Fibroblast of peridontal ligament (primary cell): ENCODE data around the gene FLT3LG.
"Not testable (repeated sequence)": the region's sequence is repeated elsewhere in the genome, so short reads cannot be mapped to it uniquely, and the experiment has no call there.

Experiments
- DNase-seq: peaks from one replicate; pipeline ENCODE4 v3.0.0-alpha.2; 2010; ENCODE audit errors: extremely low read depth

Gene FLT3LG

DNA sequence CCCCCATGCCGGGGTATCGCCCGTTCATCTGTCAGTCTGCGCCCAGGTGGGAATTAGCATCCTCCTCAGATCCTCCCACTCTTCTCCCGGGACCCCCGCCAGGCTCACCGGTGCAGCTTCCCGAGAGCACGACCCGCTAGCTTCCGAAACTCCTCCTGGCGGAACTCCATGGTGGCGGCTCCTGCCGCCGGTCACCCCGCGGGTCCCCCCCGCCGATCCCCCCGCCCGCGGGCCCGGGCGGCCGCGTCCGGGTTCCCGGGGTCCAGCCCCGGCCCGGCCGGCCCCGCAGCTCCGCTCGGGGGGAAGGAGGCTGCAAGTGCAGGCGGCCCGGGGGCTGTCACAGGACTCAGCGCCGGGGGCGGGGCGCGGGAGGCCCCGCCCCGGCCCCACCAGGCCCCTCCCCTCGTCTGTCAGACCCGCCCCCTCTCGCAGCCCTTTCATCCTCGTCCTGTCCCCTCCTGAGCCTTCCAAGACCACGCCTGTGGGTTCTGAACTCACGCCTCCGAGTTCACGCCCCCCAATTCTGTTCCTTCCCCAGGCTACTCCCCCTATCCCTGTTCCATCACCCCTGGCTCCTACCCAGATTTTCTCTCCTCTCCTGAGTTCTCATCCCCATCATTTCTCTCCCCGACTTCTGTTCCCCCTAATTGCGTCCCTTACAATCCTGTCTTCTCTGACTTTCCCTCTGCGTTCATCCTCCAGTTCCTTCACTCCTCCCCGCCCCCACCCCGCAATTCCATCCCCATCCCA is 32.6 kb upstream of the FLT3LG start, which contains the start of gene SLC17A7:
Gene SLC17A7, minus strand, starts transcription at position 318 of the 750 bp plus-strand sequence. Its CDS starts 148 bp downstream, at position 170.
- DNase-seq: no peak

DNA sequence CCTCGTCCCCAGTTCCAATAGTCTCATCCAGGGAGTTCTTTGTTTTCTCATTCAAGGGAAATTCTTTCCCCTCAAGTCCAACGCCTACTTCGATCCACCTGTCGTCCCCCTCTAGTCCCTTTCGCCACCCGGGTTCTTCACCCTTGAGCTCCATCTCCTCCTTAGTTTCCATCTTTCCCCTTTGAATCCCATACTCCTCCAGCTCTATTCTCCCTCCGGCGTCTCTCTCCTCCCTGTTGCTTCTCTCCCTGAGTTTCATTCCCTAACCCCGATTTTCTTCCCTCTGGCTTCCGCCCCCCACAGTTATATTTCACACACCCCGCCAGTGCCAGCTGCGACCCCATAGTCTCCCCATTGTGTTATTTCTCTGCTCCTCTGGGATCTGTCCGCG is 32.1 kb upstream of the FLT3LG start:
- no peak for DNase-seq

DNA sequence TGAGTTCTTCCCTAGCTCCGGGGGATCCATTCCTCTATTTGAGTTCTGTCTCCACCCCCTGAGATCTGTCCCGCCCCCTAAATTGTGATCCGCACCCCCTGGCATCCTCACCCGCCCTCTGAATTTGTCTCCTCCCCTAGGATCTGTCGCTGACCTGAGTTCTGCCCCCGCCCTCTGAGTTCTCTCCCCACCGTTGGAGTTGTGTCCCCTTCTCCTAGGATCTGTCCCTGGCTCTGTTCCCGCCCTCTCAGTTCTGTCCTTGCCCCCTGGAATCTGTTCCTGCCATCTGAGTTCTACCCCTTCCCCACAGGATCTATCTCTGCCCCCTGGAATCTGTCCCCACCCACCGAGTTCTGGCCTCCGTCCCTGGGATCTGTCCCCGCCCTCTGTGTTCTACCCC is 31.7 kb upstream of the FLT3LG start:
- no peak for DNase-seq

DNA sequence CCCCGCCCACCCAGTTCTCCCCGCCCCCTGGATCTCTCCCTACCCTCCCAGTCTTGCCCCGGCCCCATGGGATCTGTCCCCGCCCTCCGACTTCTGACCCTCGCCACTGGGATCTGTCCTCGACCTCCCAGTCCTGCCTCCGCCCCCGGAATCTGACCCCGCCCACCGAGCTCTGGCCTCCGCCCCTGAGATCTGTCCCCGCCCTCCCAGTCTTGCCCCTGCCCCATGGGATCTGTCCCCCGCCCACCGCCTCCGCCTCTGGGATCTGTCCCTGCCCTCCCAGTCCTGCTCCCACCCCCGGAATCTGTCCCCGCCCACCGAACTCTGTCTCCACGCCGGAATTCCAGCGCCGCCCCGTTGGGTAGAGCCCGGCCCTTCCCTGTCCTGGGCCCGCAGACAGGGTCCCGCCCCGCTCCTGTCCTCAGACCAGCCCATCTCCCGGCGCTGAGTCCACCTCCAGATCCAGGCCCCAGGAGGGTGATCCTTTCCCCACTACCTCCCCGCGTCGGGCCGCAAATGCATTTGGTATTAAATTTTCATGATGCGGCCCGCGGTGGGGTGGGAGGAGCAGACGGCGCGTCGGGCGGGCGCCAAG is 31.1 kb upstream of the FLT3LG start:
- DNase-seq: peak; percentile 64

DNA sequence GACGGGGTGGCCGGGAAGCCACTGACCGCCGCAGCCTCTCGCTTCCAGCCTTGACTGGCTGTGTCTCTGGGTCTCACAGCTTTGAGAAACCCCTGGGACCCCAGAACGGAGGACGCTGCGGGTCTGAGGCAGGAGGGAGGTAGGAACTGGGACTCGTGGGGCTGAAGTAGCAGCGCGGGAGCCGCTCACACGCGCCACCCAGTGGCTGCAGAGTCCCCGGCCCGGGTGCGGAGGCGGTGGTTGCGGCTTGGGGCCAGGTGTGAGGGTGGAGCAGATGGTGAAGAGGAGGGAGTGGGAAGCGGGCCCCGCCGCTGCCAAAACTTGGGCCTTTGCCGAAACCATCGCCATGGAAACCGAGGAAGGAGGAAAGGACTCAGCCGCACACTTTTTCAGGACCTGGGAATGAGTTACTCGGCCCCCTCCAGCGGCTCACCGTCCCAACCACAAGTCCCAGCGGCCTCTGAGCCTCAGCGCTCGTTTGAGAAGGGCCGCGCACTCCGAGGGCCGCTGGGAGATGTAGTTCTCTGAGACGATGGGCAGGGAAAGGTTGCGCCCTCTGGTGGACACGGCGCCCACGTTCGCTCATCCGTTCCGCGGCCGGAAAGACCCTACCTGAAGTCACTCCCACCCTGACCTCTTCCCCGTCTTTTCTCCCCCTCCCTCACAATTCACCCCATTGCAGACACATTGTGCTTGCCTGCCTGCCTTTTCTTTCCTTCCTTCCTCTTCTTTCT is 30.5 kb upstream of the FLT3LG start:
- peak; percentile 92 for DNase-seq

DNA sequence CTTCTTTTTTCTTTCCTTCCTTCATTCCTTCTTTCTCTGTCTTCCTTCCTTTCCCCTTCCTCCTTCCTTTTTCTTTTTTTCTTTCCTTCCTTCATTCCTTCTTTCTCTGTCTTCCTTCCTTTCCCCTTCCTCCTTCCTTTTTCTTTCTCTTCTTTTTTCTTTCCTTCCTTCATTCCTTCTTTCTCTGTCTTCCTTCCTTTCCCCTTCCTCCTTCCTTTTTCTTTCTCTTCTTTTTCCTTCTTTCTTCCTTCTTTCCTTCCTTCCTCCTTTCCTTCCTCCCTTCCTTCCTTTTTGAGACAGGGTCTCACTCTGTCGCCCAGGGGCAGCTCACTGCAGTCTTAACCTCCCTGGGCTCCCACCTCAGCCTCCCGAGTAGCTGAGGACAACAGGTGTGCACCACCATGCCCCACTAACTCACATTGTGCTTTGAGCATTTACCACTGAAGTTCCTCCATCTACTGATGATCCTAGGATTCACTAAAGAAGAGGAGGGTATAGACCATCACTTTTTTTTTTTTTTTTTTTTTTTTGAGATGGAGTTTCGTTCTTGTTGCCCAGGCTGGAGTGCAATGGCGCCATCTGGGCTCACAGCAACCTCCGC is 29.8 kb upstream of the FLT3LG start:
- DNase-seq: not testable (repeated sequence)

DNA sequence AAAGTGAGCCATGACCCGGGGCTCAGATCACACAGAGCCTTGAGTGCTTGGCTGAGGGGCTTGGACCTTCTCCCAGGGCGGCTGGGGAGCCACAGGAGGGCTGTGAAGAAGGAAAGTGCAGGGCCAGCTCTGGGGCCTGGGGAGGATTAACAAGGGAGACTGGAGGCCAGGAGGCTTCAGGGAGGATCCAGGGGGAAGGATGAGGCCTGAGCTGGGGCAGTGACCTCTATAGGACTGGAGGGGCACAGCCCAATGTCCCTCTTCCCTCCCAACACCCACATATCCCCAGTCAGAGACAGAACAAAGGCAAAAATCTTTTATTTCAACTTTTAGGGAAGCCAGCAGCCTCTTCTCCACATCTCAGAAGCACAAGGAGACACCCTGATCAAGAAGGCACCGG is 28.0 kb upstream of the FLT3LG start:
- no peak for DNase-seq

DNA sequence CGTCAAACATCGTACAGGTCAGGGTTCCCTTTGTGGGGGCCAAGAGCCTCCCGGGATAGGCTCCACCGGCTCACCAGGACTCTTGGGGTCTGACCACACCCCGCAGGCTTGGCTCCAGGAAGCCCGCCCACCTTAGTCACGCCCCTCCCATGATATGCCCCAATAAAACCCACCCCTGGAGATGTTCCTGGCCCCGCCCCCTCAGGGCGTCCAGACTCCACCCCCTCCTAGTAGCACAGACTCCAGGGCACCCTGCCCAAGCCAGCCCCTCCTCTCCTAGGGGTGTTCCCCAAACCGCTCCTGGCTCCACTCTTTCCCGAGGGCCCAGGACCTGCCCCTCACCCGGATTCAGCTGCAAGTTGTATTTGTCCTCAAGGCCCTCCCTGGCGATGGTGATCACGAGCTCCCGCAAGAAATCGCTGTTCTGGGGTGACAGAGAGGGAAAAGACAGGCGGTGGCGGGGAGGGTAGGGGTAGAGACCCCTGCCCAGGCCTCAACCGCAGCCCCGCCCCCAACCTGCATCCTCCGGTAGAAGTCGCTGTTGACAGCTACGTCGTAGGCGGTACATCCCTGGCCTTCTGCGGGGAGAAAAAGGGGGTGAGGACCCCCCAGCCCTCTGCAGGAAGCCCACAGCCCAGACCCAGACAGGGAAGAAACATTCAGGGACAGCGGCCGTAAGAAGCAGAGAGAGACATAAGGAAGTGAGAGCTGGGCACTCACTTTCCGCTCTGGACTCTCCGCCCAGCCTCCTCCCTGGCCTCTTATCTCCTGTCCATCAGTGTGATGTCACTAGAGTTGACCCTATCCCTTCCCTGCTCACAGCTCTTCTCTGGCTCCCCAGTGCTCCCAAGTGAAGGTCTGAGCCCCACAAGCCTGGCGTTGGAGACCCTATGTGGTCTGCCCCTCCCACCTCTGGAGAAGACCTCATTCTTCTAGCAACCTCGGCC is 26.3 kb upstream of the FLT3LG start:
- DNase-seq: no peak

DNA sequence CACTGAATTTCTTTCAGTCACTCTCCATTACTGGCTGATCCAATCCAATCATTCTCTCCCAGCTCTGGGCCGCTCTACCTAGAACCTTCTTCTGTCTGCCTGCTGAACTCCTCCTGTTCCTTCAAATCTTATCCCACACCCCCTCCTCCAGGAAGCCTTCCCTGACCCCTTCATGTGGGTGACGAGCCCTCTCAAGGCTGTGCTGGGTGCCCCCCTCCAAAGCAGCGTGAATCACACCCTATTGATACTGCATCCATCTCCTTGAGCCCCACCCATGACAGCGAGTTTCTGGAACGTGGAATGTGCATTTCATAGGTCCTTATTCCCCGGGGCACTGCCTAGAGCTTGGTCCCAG is 25.6 kb upstream of the FLT3LG start:
- no peak for DNase-seq

DNA sequence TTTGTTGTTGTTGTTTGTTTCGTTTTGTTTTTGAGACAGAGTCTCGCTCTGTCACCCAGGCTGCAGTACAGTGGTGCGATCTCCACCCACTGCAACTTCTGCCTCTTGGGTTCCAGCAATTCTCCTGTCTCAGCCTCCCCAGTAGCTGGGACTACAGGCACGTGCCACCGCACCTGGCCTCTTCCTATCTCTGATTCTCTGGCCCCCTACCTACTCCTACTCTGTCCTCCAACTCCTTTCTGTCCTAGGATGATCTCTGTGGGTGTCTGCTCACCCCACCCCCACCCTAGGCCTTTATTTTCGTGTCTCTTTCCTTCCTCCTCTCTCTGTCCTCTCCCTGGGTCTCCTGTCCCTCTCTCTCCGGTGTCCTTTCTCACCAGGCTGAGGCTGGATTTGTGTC is 23.6 kb upstream of the FLT3LG start:
- no peak for DNase-seq

DNA sequence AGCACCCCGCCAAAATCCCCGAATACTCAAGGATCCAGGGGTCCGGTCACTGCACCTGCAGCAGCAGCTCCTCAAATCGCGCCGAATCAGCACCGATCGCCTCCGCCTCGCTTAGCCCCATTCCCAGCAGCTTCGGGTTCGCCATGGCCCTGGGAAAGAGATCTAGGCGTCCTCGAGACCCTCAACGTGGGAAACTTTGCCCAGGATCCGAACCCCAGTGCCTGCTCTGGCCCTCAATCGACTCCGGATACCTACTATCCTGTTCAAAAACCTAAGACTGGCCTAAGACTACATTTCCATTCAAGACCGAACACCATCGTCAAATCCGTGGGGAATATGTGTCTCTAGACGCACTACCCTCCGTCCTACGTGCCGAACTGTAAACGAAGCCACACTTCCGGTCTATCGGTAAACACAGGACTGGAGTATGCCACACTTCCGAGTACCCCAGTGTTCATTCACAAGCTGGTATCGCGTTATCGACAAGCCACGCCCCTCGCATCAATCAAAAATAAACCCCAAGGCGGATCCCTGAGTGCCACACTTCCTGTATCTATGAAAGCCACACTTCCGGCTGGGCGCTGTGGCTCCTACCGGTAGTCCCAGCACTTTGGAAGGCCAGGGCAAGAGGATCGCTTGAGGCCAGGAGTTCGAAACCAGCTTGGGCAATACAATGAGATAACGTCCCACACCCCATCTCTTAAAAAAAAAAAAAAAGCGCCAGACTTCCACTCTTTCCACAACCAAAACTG is 22.4 kb upstream of the FLT3LG start, which contains the start of gene PIH1D1:
Gene PIH1D1, minus strand, starts transcription at position 385 of the 752 bp plus-strand sequence. Its CDS starts 240 bp downstream, at position 145.
- peak; percentile 99 for DNase-seq

DNA sequence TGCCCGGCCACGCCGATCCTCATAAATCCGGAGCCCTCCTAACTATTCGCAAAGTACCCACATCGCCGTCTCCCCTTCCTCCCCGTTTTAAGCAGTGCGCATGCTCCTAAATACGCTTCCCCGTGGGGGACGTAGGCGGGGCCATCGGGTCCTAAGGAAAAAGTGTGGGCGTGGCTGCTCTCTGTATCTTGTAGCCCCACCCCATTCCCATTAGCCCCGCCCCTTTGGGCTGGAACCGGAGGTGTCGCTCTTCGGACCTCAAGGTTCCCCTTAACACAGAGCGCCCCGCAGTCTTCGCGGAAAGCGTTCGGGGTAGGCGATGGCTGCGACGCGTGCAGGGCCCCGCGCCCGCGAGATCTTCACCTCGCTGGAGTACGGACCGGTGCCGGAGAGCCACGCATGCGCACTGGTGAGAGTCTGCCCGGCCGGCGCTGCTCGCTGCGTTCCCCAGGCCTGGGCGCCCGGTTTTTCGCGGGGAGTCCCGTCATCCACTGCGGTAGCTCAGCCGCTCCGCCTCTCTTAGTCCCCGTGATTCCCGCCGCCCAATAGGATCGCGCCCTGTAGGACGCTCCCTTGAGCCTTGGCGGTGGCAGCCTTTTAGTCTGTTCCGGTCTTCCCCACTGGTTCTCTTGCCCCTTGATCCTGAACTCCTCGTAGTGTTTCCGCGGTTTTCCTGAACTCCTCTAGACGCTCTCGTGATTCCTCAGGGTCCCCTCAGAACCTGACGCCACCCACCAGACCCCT is 20.8 kb upstream of the FLT3LG start, which contains the start of gene ALDH16A1:
Gene ALDH16A1, plus strand, starts transcription at position 213 of the 744 bp plus-strand sequence. Its CDS starts 107 bp downstream, at position 320.
- DNase-seq: peak; percentile 96

DNA sequence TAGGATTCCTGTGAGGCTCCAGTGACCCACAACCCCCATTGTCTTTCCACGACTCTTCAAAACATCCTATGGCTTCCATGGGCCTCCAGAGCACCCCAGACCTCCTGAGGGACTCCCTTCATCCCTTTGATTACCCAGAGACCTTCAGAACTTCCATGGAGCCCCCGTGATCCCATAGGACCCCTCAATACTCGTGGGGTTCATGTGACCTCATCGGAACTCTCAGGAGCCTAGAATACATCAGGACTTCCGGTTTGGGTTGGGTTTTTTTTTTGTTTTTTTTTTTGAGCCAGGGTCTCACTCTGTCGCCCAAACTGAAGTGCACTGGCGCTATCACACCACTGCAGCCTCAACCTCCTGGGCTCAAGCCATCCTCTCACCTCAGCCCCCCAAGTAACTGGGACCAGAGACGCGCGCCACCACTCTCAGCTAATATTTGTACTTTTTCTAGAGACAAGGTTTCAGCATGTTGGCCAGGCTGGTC is 20.2 kb upstream of the FLT3LG start:
- no peak for DNase-seq

DNA sequence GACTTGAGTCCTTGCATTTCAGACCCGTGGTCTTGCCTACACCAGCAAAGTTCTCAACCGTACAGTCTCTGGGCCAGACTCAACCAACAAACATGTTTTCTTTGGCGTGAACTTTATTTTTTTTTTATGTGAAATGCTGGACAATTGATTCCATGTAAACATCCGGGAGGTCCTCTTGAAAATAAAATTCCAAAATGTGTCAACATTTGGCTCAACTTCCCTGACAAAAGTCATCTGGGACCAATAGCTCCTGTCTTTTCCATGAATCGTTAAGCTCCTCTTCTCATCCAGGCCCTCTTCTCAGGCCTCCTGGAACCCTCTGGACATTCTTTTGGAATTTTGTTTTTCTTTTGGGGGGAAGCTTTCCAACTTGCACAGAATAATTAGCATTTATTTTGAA is 18.2 kb upstream of the FLT3LG start:
- DNase-seq: no peak

DNA sequence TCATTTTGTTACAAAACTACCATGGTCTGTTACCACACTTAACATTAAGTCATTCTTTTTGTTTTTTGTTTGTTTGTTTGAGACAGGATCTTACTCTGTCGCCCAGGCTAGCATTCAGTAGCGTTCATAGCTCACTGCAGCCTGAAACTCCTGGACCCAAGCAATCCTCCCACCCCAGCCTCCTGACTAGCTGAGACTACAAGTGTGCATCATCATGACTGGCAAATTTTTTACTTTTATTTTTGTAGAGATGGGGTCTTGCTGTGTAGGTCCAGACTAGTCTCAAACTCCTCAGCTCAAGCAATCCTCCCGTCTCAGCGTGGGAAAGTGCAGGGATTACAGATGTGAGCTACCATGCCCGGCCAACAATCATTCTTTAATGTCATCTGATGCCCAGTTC is 17.7 kb upstream of the FLT3LG start:
- DNase-seq: no peak

DNA sequence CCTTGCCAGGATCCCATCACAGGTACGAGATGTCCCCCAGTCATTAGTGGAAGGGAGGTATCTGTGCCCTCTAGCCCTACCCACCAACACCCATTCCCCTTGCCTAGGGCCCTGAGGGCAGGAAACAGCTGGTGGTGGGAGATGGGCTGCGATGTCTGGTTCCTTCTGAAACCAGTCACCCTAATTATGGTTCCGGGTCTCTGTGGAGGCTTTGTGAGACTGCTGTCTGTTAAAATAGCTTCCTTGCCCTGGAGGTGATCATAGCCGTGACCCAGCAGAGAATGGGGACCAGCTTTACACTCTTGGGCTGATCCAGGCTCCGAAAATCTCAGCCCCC is 15.5 kb upstream of the FLT3LG start:
- DNase-seq: no peak

DNA sequence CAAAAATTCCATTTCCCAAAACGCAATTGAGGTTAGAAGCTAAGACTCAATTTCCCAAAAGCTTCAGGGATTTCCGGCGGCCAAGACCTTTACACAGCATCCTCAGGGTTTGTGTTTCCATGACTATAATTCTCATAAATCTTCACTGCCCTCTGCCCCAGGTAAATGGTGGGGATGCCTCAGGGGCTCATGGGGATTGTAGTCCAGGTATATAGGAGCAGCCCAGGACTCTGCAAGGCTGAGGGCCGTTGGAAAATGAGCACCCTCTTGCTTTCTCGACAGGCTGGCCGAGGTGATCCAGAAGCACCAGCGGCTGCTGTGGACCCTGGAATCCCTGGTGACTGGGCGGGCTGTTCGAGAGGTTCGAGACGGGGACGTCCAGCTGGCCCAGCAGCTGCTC is 14.6 kb upstream of the FLT3LG start:
- no peak for DNase-seq

DNA sequence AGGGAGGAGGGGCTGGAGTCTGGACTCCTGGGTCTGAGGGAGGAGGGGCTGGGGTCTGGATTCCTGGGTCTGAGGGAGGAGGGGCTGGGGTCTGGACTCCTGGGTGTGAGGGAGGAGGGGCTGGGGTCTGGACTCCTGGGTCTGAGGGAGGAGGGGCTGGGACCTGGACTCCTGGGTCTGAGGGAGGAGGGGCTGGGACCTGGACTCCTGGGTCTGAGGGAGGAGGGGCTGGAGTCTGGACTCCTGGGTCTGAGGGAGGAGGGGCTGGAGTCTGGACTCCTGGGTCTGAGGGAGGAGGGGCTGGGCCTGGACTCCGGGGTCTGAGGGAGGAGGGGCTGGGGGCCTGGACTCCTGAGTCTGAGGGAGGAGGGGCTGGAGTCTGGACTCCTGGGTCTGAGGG is 12.9 kb upstream of the FLT3LG start:
- DNase-seq: not testable (repeated sequence)

DNA sequence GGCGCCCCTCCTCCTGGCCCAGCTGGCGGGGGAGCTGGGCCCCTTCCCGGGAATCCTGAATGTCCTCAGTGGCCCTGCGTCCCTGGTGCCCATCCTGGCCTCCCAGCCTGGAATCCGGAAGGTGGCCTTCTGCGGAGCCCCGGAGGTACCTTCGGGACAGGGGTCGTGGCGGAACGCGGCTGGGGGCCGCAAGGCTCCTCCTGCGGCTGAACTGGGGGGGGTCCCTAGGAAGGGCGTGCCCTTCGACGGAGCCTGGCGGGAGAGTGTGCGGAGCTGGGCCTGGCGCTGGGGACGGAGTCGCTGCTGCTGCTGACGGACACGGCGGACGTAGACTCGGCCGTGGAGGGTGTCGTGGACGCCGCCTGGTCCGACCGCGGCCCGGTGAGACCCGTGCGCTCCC is 12.4 kb upstream of the FLT3LG start:
- no peak for DNase-seq

DNA sequence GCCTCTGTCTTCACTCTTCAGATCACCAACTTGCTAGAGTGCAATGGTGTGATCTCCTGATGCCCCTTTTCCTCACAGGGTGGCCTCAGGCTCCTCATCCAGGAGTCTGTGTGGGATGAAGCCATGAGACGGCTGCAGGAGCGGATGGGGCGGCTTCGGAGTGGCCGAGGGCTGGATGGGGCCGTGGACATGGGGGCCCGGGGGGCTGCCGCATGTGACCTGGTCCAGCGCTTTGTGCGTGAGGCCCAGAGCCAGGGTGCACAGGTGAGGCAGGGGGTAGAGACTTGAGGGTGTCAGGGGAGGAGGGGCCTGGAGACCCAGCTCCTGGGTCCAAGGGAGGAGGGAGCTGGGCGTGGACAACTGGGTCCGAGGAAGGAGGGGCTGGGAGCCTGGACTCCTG is 11.5 kb upstream of the FLT3LG start:
- no peak for DNase-seq
